ENCODE results near the gene KSR1. TPM values are rescaled to one million over a fixed set of nuclear protein-coding genes. Genes with fewer than 3 reads are reported as not detected.
"Not testable (repeated sequence)": the region's sequence is repeated elsewhere in the genome, so short reads cannot be mapped to it uniquely, and the experiment has no call there.

KSR1 gene
- total RNA-seq, 1 experiment from 2014 or later: 88.9 TPM

DNA sequence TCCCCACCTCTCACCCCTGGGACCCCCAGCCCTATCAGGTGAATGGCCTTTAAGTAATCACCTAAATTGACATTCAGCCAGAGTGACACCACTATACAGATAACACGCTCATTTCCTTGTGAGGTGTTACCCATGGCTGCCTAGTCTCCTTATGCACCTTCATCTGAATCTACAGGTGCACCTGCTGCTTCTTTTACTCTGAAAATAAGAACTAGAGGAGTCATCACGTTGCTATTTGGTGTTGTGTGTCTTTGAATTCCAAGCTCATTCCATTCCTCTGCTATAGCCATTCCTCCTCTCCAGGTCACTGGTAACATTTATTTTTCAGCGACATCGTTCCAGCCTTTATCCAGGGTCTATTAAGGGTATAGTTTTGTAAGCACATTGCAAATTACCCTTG is 184.5 kb downstream of the KSR1 start:
- peak overlapping the region; percentile 21 for H3K27ac Mint-ChIP-seq (ENCODE audit: unreplicated experiment)
- H3K9me3 ChIP-seq: no peaks in the 10 kb centered on the region
- DNase-seq: no peak
- BruUV-seq (replicated peaks): no TSS peak
- H3K4me1 ChIP-seq: peaks cover 11% of the 10 kb centered on the region
- ChIA-PET POLR2A (no interaction called here), CTCF (interaction anchor here (0.6 to 1.8 kb wide), 6 partner anchors 10 to 152 kb away, joined by 3 to 4 read pairs (median 4); no protein-coding TSS in a partner anchor)
- H3K4me3 Mint-ChIP-seq (ENCODE audit: unreplicated experiment): no peak overlapping the region
- H3K36me3 ChIP-seq (ENCODE audit: control insufficient read depth, insufficient read depth, low read length): no peaks in the 10 kb centered on the region
- peaks cover 4% of the 10 kb centered on the region for H3K36me3 Mint-ChIP-seq (ENCODE audit: insufficient read depth, unreplicated experiment)
- TF ChIP-seq, protein P1, sequence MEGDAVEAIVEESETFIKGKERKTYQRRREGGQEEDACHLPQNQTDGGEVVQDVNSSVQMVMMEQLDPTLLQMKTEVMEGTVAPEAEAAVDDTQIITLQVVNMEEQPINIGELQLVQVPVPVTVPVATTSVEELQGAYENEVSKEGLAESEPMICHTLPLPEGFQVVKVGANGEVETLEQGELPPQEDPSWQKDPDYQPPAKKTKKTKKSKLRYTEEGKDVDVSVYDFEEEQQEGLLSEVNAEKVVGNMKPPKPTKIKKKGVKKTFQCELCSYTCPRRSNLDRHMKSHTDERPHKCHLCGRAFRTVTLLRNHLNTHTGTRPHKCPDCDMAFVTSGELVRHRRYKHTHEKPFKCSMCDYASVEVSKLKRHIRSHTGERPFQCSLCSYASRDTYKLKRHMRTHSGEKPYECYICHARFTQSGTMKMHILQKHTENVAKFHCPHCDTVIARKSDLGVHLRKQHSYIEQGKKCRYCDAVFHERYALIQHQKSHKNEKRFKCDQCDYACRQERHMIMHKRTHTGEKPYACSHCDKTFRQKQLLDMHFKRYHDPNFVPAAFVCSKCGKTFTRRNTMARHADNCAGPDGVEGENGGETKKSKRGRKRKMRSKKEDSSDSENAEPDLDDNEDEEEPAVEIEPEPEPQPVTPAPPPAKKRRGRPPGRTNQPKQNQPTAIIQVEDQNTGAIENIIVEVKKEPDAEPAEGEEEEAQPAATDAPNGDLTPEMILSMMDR (IDR thresholded peaks at IDR 0.05; ENCODE audit: insufficient read depth in 1 of 2, low read depth in 1 of 2, low read length in 1 of 2, severe bottlenecking in 1 of 2, unreplicated experiment in 1 of 2): no peak
- H3K9me3 Mint-ChIP-seq (ENCODE audit: unreplicated experiment): no peaks in the 10 kb centered on the region
- peaks cover 18% of the 10 kb centered on the region for H3K4me1 Mint-ChIP-seq (ENCODE audit: low read depth, unreplicated experiment)
- intact Hi-C loops (cut with micrococcal nuclease; ENCODE audit: unreplicated experiment): loop anchor here (2.0 to 5.0 kb wide), 2 partner anchors 38 to 148 kb away; no protein-coding TSS in a partner anchor
- no peak overlapping the region for H3K4me3 ChIP-seq (ENCODE audit: low read depth, low read length)
- H3K27me3 ChIP-seq (replicated peaks; ENCODE audit: control insufficient read depth, insufficient read depth, low read length): no peaks in the 10 kb centered on the region
- no peaks in the 10 kb centered on the region for H3K27me3 Mint-ChIP-seq (ENCODE audit: insufficient read depth, unreplicated experiment)

DNA sequence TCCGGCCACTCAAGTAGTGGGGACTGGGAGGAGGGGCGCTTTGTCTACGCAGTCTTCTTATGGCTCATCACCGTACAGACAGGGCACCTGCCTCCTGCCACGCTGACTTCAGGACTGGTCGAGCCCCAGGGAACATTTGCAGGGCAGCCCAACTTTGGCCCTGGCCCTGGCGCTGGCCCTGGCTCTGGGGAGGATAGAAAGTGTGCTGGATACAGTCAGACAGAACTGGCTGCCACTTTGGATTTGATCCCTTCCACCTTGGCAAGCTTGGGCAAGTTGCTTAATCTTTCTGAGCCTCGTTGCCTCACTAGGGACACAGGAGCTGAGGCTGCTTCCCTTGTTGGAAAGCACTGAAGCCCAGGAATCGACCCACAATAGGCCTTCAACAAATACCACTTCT is 188.3 kb downstream of the KSR1 start:
- intact Hi-C loops (cut with micrococcal nuclease; ENCODE audit: unreplicated experiment): loop anchor here (5.0 kb wide), 1 partner anchor 152 kb away; no protein-coding TSS in a partner anchor
- no peaks in the 10 kb centered on the region for H3K9me3 Mint-ChIP-seq (ENCODE audit: unreplicated experiment)
- ChIA-PET CTCF (no interaction called here), POLR2A (no interaction called here)
- peaks cover 4% of the 10 kb centered on the region for H3K36me3 Mint-ChIP-seq (ENCODE audit: insufficient read depth, unreplicated experiment)
- TF ChIP-seq, protein P1 (IDR thresholded peaks at IDR 0.05; ENCODE audit: insufficient read depth in 1 of 2, low read depth in 1 of 2, low read length in 1 of 2, severe bottlenecking in 1 of 2, unreplicated experiment in 1 of 2): no peak
- no peaks in the 10 kb centered on the region for H3K9me3 ChIP-seq
- no peak overlapping the region for H3K4me3 ChIP-seq (ENCODE audit: low read depth, low read length)
- H3K4me3 Mint-ChIP-seq (ENCODE audit: unreplicated experiment): no peak overlapping the region
- H3K36me3 ChIP-seq (ENCODE audit: control insufficient read depth, insufficient read depth, low read length): no peaks in the 10 kb centered on the region
- H3K27ac Mint-ChIP-seq (ENCODE audit: unreplicated experiment): no peak overlapping the region
- no peaks in the 10 kb centered on the region for H3K27me3 Mint-ChIP-seq (ENCODE audit: insufficient read depth, unreplicated experiment)
- DNase-seq: no peak
- peaks cover 11% of the 10 kb centered on the region for H3K4me1 ChIP-seq
- H3K27me3 ChIP-seq (replicated peaks; ENCODE audit: control insufficient read depth, insufficient read depth, low read length): no peaks in the 10 kb centered on the region
- H3K4me1 Mint-ChIP-seq (ENCODE audit: low read depth, unreplicated experiment): peaks cover 18% of the 10 kb centered on the region
- BruUV-seq (replicated peaks): no TSS peak

DNA sequence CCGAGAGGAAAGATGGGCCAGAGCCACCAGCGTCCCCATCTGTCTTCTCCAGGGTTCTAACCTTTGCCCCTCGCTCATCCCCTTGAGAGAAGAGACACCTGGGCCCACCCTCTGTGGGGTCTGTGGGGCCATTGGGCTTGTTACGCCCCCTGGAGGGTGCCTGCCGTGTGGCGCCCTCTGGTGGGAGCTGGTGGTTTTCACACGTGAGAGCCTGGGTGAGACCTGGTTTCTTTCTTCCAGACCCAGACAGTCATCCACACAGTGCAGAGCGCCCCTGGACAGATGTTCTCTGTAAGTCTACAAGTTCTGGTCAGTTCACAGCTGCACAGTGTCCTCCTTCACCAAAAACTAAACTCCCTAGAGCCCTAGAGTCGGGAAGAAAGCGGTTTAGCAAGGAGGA is 189.4 kb downstream of the KSR1 start:
- H3K9me3 ChIP-seq; H3K9me3 Mint-ChIP-seq (ENCODE audit: unreplicated experiment); H3K27me3 Mint-ChIP-seq (ENCODE audit: insufficient read depth, unreplicated experiment); H3K4me1 Mint-ChIP-seq (ENCODE audit: low read depth, unreplicated experiment); H3K36me3 ChIP-seq (ENCODE audit: control insufficient read depth, insufficient read depth, low read length); POLR2A ChIA-PET; DNase-seq; H3K36me3 Mint-ChIP-seq (ENCODE audit: insufficient read depth, unreplicated experiment); H3K4me1 ChIP-seq; H3K27ac Mint-ChIP-seq (ENCODE audit: unreplicated experiment); H3K27me3 ChIP-seq (replicated peaks; ENCODE audit: control insufficient read depth, insufficient read depth, low read length); intact Hi-C loops (cut with micrococcal nuclease; ENCODE audit: unreplicated experiment); H3K4me3 ChIP-seq (ENCODE audit: low read depth, low read length); BruUV-seq (replicated peaks); H3K4me3 Mint-ChIP-seq (ENCODE audit: unreplicated experiment): not testable (repeated sequence)
- CTCF ChIA-PET: interaction anchor here (0.5 kb wide), 1 partner anchor 205 kb away, joined by 4 read pairs; no protein-coding TSS in a partner anchor

DNA sequence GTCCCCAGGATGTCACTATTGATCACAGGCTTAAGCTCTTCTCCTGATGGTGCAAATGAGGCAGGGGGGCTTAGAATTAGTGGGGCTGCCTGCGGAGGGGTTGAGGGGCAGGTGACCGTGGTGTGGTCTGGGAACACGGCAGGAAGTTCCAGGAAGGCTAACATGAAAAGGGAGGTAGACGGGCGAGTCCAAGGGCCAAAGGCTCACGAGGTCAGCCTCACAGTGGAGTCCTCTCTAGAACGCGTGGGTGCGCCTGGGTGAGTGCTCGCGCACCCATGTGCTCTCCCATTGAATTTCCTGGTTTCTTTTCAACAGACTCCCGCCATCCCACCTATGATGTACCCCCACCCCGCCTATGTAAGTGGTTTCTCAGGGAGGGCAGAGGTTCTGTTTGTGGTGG is 190.0 kb downstream of the KSR1 start:
- TF ChIP-seq, protein P1 (IDR thresholded peaks at IDR 0.05; ENCODE audit: insufficient read depth in 1 of 2, low read depth in 1 of 2, low read length in 1 of 2, severe bottlenecking in 1 of 2, unreplicated experiment in 1 of 2): no peak
- POLR2A ChIA-PET: no interaction called here
- CTCF ChIA-PET: interaction anchor here (0.5 to 0.6 kb wide), 2 partner anchors 159 to 206 kb away, joined by 3 to 4 read pairs; no protein-coding TSS in a partner anchor
- Mint-ChIP-seq H3K4me3 (ENCODE audit: unreplicated experiment) (no peak overlapping the region), H3K27me3 (ENCODE audit: insufficient read depth, unreplicated experiment) (no peaks in the 10 kb centered on the region), H3K27ac (ENCODE audit: unreplicated experiment) (no peak overlapping the region), H3K36me3 (ENCODE audit: insufficient read depth, unreplicated experiment) (no peaks in the 10 kb centered on the region), H3K9me3 (ENCODE audit: unreplicated experiment) (no peaks in the 10 kb centered on the region), H3K4me1 (ENCODE audit: low read depth, unreplicated experiment) (peaks cover 3% of the 10 kb centered on the region)
- no peaks in the 10 kb centered on the region; the same call in 1 of the 2 replicates for H3K4me1 ChIP-seq
- intact Hi-C loops (cut with micrococcal nuclease; ENCODE audit: unreplicated experiment): no loop called here
- no TSS peak for BruUV-seq (replicated peaks)
- H3K9me3 ChIP-seq: no peaks in the 10 kb centered on the region
- no peaks in the 10 kb centered on the region for H3K36me3 ChIP-seq (ENCODE audit: control insufficient read depth, insufficient read depth, low read length)
- H3K4me3 ChIP-seq (ENCODE audit: low read depth, low read length): no peak overlapping the region
- no peaks in the 10 kb centered on the region for H3K27me3 ChIP-seq (replicated peaks; ENCODE audit: control insufficient read depth, insufficient read depth, low read length)
- no peak for DNase-seq

All from Caco-2 (cell line).